Measurements from ENCODE around the gene ID3. TPM values are rescaled to one million over a fixed set of nuclear protein-coding genes. Genes with fewer than 3 reads are reported as not detected.

The ID3 gene
- total and polyA plus RNA-seq, 9 of the 15 experiments (the other 6 are each of a cell fraction or from before 2014, with no cell fraction given): 6.8 to 59.8 (median 23.5) TPM

DNA sequence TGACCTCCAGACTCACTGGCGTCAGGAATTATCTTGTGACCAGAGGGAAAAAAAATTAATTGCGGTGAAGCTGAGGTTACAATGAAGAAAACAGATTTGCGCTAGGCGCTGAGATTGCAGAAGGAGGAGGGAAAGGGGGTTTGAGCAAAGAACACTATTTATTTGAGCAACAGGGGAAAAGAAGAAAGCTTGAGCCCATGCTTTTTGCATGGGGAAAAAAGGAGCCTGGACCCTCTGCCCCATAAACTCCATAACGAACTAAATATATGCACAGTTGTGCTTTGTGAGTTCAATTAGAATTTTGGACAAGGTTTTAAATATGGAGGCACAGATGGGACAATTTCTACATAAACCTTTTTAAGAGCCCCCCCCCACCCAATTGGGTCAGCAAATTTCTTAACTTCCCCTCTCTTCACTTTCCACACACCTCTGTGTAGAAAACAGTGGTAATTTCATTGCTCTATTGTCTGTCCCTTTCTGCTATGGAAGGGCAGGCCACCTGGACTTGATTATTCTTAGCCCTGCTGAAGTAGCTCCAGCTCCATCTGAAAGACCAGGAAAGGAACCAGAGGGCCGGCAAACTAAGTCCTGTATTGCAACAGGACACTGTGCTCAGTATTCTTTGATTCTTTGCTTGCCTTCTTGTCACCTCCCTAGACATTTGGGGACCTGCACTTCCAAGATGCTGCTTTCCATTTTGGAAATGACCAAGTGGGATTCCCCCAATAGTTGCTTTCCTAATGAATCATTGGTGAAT, 862 bp upstream of the ID3 start (continued):
- TF ChIP-seq ZNF644 (tag; IDR thresholded peaks at IDR 0.05; ENCODE audit: low read depth): no peak
- no peak for TF ChIP-seq ZFP30 (CRISPR knock-in tag; IDR thresholded peaks at IDR 0.05; ENCODE audit: borderline replicate concordance)
- TF ChIP-seq THAP7 (CRISPR knock-in tag; IDR thresholded peaks at IDR 0.05): no peak
- no peak for TF ChIP-seq TCFL5 (CRISPR knock-in tag; conservative IDR thresholded peaks at IDR 0.05)
- no peak for TF ChIP-seq FIP1L1 (IDR thresholded peaks at IDR 0.05; ENCODE audit: low read depth, low read length, poor library complexity, severe bottlenecking)
- TF ChIP-seq NFE2L1 (tag; IDR thresholded peaks at IDR 0.05; ENCODE audit: borderline replicate concordance, low read depth): no peak
- TF ChIP-seq RCOR1 (IDR thresholded peaks at IDR 0.05; ENCODE audit: borderline replicate concordance in 1 of 2, low read depth in 2 of 2, low read length in 2 of 2): peak in 1 of 2 experiments; percentile 77; a peak in 2 of 4 replicates
- TF ChIP-seq ZNF398 (CRISPR knock-in tag; IDR thresholded peaks at IDR 0.05): no peak
- no peak for TF ChIP-seq ZNF354B (CRISPR knock-in tag; IDR thresholded peaks at IDR 0.05)
- TF ChIP-seq ZNF449 (CRISPR knock-in tag; IDR thresholded peaks at IDR 0.05): no peak
- TF ChIP-seq, protein P1, sequence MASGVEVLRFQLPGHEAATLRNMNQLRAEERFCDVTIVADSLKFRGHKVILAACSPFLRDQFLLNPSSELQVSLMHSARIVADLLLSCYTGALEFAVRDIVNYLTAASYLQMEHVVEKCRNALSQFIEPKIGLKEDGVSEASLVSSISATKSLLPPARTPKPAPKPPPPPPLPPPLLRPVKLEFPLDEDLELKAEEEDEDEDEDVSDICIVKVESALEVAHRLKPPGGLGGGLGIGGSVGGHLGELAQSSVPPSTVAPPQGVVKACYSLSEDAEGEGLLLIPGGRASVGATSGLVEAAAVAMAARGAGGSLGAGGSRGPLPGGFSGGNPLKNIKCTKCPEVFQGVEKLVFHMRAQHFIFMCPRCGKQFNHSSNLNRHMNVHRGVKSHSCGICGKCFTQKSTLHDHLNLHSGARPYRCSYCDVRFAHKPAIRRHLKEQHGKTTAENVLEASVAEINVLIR (CRISPR knock-in tag; IDR thresholded peaks at IDR 0.05): no peak
- TF ChIP-seq ZNF76 (CRISPR knock-in tag; IDR thresholded peaks at IDR 0.05; ENCODE audit: borderline replicate concordance): no peak
- TF ChIP-seq ZNF511 (CRISPR knock-in tag; IDR thresholded peaks at IDR 0.05): no peak
- TF ChIP-seq POLR3G (IDR thresholded peaks at IDR 0.05; ENCODE audit: extremely low read depth, insufficient read length, insufficient replicate concordance): no peak
- TF ChIP-seq ZNF77 (CRISPR knock-in tag; IDR thresholded peaks at IDR 0.05): no peak
- TF ChIP-seq MCM7 (IDR thresholded peaks at IDR 0.05): no peak
- TF ChIP-seq HDAC1 (IDR thresholded peaks at IDR 0.05): peak in 1 of 2 experiments; percentile 92; a peak in 2 of 4 replicates
- no peak for TF ChIP-seq POLR2A (conservative IDR thresholded peaks at IDR 0.05)
- no peak for TF ChIP-seq MYC (IDR thresholded peaks at IDR 0.05; ENCODE audit: low read depth, low read length)
- no peak for TF ChIP-seq MYC (CRISPR knock-in tag; IDR thresholded peaks at IDR 0.05; ENCODE audit: borderline replicate concordance, low read depth)
